Left renal cortex interstitium (tissue), 4 donors: ENCODE data around the gene RXRA. TPM values are rescaled to one million over a fixed set of nuclear protein-coding genes. Genes with fewer than 3 reads are reported as not detected.

Source experiments
- DNase-seq, 4 donors: peaks; one replicate each; pipeline ENCODE4 v3.0.0-alpha.2; 2013; ENCODE audit warnings: low read depth in 4 of 4, low spot score in 2 of 4, missing footprints in 1 of 4
- polyA plus RNA-seq, 4 donors: library from polyadenylated mRNA; unstranded; fragments of 120-200 nt; gene quantifications; one replicate each; pipeline ENCODE4 v1.2.1, GENCODE V29; 2013; ENCODE audit not compliant: insufficient read length in 4 of 4

RXRA gene
- polyA plus RNA-seq, 4 donors, result 38.2 to 61.6 (median 49.6) TPM

GRCh38 chr9:134477927-134478326, 151.7 kb downstream of the RXRA start:
- no peak for DNase-seq

GRCh38 chr9:134481762-134482161, 155.5 kb downstream of the RXRA start:
- DNase-seq, result no peak

- DNase-seq, result no peak
Observed at GRCh38 chr9:134482226-134482625, 156.0 kb downstream of the RXRA start.

- DNase-seq, result no peak
Observed at GRCh38 chr9:134483361-134484184, 157.3 kb downstream of the RXRA start.

GRCh38 chr9:134484479-134484878, 158.2 kb downstream of the RXRA start:
- DNase-seq, result no peak

- no peak for DNase-seq
Observed at GRCh38 chr9:134485653-134486052, 159.4 kb downstream of the RXRA start.

- DNase-seq, result no peak
Observed at GRCh38 chr9:134486143-134486591, 159.9 kb downstream of the RXRA start.

- no peak for DNase-seq
Observed at GRCh38 chr9:134486596-134486995, 160.3 kb downstream of the RXRA start.

Other genes starting within 250 kb of the RXRA start
- 10 to 100 TPM; 35.9 to 42.1 (median 39.2) TPM for gene WDR5, start 190.4 kb upstream of the RXRA start, polyA plus RNA-seq
- 1 to 10 TPM in 1 of 4 donors, not detected in 3; 1.4 TPM for gene RNU6ATAC, start 161.9 kb upstream of the RXRA start, polyA plus RNA-seq